CD8-positive, alpha-beta memory T cell (primary cell): Measurements from ENCODE around the gene ARHGEF7. TPM values are rescaled to one million over a fixed set of nuclear protein-coding genes. Genes with fewer than 3 reads are reported as not detected.

Source experiments
- CTCF ChIA-PET: fragments of 350-600 bp; sonication (Branson Sonifier 250); formaldehyde crosslinking; loops from one replicate; lab custom pipeline; 2021; ENCODE audit warnings: antibody characterized with exemption; lab: Charles Lee
- POLR2A ChIA-PET: fragments of 350-600 bp; sonication (Branson Sonifier 250); formaldehyde crosslinking; loops from one replicate; lab custom pipeline; 2021; ENCODE audit warnings: antibody characterized with exemption; lab: Charles Lee
- DNase-seq, 5 donors: peaks; one replicate each; pipeline versions ENCODE4 v3.0.0 to v3.0.0-alpha.2; 2020 to 2022; ENCODE audit warnings: mixed read lengths in 1 of 5
- H3K27ac ChIP-seq: one replicate; pipeline ENCODE4 v1.7.0; 2013; ENCODE audit warnings: low read depth, mild to moderate bottlenecking, low read length, moderate library complexity
- H3K27me3 ChIP-seq: 2 replicates; pipeline ENCODE4 v1.7.0; 2013; ENCODE audit warnings: low read length, mild to moderate bottlenecking; ENCODE audit not compliant: insufficient read depth, poor library complexity, severe bottlenecking
- H3K36me3 ChIP-seq: 2 replicates; pipeline ENCODE4 v1.7.0; 2013; ENCODE audit warnings: mild to moderate bottlenecking, low read length, moderate library complexity; ENCODE audit not compliant: insufficient read depth
- H3K4me1 ChIP-seq: 2 replicates; pipeline ENCODE4 v1.7.0; 2013; ENCODE audit warnings: mild to moderate bottlenecking, low read length, moderate library complexity; ENCODE audit not compliant: insufficient read depth
- H3K4me3 ChIP-seq: 2 replicates; pipeline ENCODE4 v1.7.0; 2013; ENCODE audit warnings: mild to moderate bottlenecking, low read length
- H3K9me3 ChIP-seq: 2 replicates; pipeline ENCODE4 v1.7.0; 2013; ENCODE audit warnings: mild to moderate bottlenecking, low read length
- H3K27ac Mint-ChIP-seq, 8 donors: one replicate each; pipeline ENCODE4 v1.8.0; 2020 to 2021; ENCODE audit warnings: mixed read lengths in 8 of 8, mild to moderate bottlenecking in 6 of 8, inconsistent platforms in 3 of 8, moderate library complexity in 3 of 8
- H3K27me3 Mint-ChIP-seq, 2 donors: one replicate each; pipeline ENCODE4 v1.8.0; 2020 to 2021; ENCODE audit warnings: mixed read lengths in 2 of 2, mild to moderate bottlenecking in 1 of 2, moderate library complexity in 1 of 2
- H3K36me3 Mint-ChIP-seq, 3 donors: one replicate each; pipeline ENCODE4 v1.8.0; 2020 to 2021; ENCODE audit warnings: mixed read lengths in 3 of 3, inconsistent platforms in 1 of 3, mild to moderate bottlenecking in 1 of 3
- H3K4me1 Mint-ChIP-seq, 3 donors: one replicate each; pipeline ENCODE4 v1.8.0; 2020 to 2021; ENCODE audit warnings: mixed read lengths in 3 of 3, inconsistent platforms in 1 of 3, mild to moderate bottlenecking in 1 of 3
- H3K4me3 Mint-ChIP-seq, 7 donors: one replicate each; pipeline ENCODE4 v1.8.0; 2020 to 2021; ENCODE audit warnings: mixed read lengths in 7 of 7, mild to moderate bottlenecking in 6 of 7, moderate library complexity in 4 of 7, inconsistent platforms in 2 of 7
- H3K9me3 Mint-ChIP-seq, 5 donors: one replicate each; pipeline ENCODE4 v1.8.0; 2020 to 2022; ENCODE audit warnings: mixed read lengths in 5 of 5, mild to moderate bottlenecking in 3 of 5, moderate library complexity in 2 of 5, inconsistent platforms in 1 of 5
- polyA plus RNA-seq: library from polyadenylated mRNA; unstranded; fragments of 300-500 nt; fragmentation: Illumina TruSeq; gene quantifications from one replicate; pipeline ENCODE4 v1.2.3, GENCODE V29; 2021
- total RNA-seq, 2 experiments: library from RNA; stranded (reverse); gene quantifications; one replicate each; pipeline ENCODE4 v1.2.3, GENCODE V29; 2021

ARHGEF7 gene
- total and polyA plus RNA-seq, 3 experiments from 2014 or later, result 12.0 to 46.2 (median 45.9) TPM

- peaks cover 4 to 17% (median 15%) of the 10 kb centered on the region in 3 donors for H3K4me1 Mint-ChIP-seq
- H3K9me3 Mint-ChIP-seq, result no peaks in the 10 kb centered on the region
- H3K4me3 ChIP-seq, result no peak overlapping the region
- CTCF ChIA-PET, result interaction anchor here (1.1 kb wide), 1 partner anchor 25 kb away, joined by 3 read pairs; no protein-coding TSS in a partner anchor
- H3K36me3 ChIP-seq, result peaks cover under 1% of the 10 kb centered on the region
- H3K4me3 Mint-ChIP-seq, result no peak overlapping the region
- no peaks in the 10 kb centered on the region for H3K4me1 ChIP-seq
- no peak overlapping the region for H3K27ac Mint-ChIP-seq
- H3K27me3 ChIP-seq, result no peaks in the 10 kb centered on the region
- H3K27me3 Mint-ChIP-seq, result no peaks in the 10 kb centered on the region
- POLR2A ChIA-PET, result no interaction called here
- H3K9me3 ChIP-seq, result no peaks in the 10 kb centered on the region
- DNase-seq, result no peak
- peaks cover 16 to 84% (median 25%) of the 10 kb centered on the region in 3 donors for H3K36me3 Mint-ChIP-seq
- no peak overlapping the region for H3K27ac ChIP-seq
These were observed 127.5 kb downstream of the ARHGEF7 start for GRCh38 chr13:111242585-111242984.

GRCh38 chr13:111243981-111244380 lies 128.9 kb downstream of the ARHGEF7 start:
- no peaks in the 10 kb centered on the region for H3K4me1 ChIP-seq
- Mint-ChIP-seq H3K4me3 (no peak overlapping the region), H3K36me3 (peaks cover 19 to 83% (median 30%) of the 10 kb centered on the region in 3 donors), H3K27me3 (no peaks in the 10 kb centered on the region), H3K9me3 (no peaks in the 10 kb centered on the region), H3K27ac (peak overlapping the region in 1 of 8 donors; percentile 43), H3K4me1 (peaks cover 2 to 15% (median 8%) of the 10 kb centered on the region in 3 donors)
- POLR2A ChIA-PET, result no interaction called here
- no peak for DNase-seq
- H3K9me3 ChIP-seq, result no peaks in the 10 kb centered on the region
- H3K27me3 ChIP-seq, result no peaks in the 10 kb centered on the region
- no peak overlapping the region for H3K4me3 ChIP-seq
- no peak overlapping the region for H3K27ac ChIP-seq
- CTCF ChIA-PET, result no interaction called here
- H3K36me3 ChIP-seq, result peaks cover 4% of the 10 kb centered on the region

- H3K36me3 Mint-ChIP-seq, result peaks cover 23 to 89% (median 31%) of the 10 kb centered on the region in 3 donors
- no peak overlapping the region for H3K4me3 Mint-ChIP-seq
- Histone ChIP-seq H3K9me3 (no peaks in the 10 kb centered on the region), H3K36me3 (peaks cover 13% of the 10 kb centered on the region), H3K27ac (no peak overlapping the region), H3K27me3 (no peaks in the 10 kb centered on the region), H3K4me3 (no peak overlapping the region), H3K4me1 (no peaks in the 10 kb centered on the region)
- H3K27me3 Mint-ChIP-seq, result no peaks in the 10 kb centered on the region
- peaks cover 0 to 15% (median 7%) of the 10 kb centered on the region in 3 donors for H3K4me1 Mint-ChIP-seq
- no peaks in the 10 kb centered on the region for H3K9me3 Mint-ChIP-seq
- no peak overlapping the region for H3K27ac Mint-ChIP-seq
- ChIA-PET CTCF (interaction anchor here (1.0 kb wide), 1 partner anchor 14 kb away, joined by 3 read pairs; no protein-coding TSS in a partner anchor), POLR2A (no interaction called here)
- DNase-seq, result no peak
These were observed 130.7 kb downstream of the ARHGEF7 start for GRCh38 chr13:111245576-111246384.

- Mint-ChIP-seq H3K36me3 (peaks cover 30 to 92% (median 34%) of the 10 kb centered on the region in 3 donors), H3K4me3 (no peak overlapping the region), H3K4me1 (peaks cover 3 to 10% (median 3%) of the 10 kb centered on the region in 3 donors), H3K9me3 (no peaks in the 10 kb centered on the region), H3K27ac (no peak overlapping the region), H3K27me3 (no peaks in the 10 kb centered on the region)
- Histone ChIP-seq H3K4me3 (no peak overlapping the region), H3K4me1 (no peaks in the 10 kb centered on the region), H3K9me3 (no peaks in the 10 kb centered on the region), H3K27me3 (no peaks in the 10 kb centered on the region), H3K36me3 (peaks cover 15% of the 10 kb centered on the region), H3K27ac (no peak overlapping the region)
- POLR2A ChIA-PET, result no interaction called here
- no peak for DNase-seq
- CTCF ChIA-PET, result no interaction called here
These were observed 132.4 kb downstream of the ARHGEF7 start for GRCh38 chr13:111247552-111247951.

GRCh38 chr13:111248822-111249221 lies 133.7 kb downstream of the ARHGEF7 start:
- POLR2A ChIA-PET, result no interaction called here
- no peak overlapping the region for H3K4me3 Mint-ChIP-seq
- no peak overlapping the region for H3K4me3 ChIP-seq
- peaks cover 3 to 10% (median 4%) of the 10 kb centered on the region in 3 donors for H3K4me1 Mint-ChIP-seq
- no peaks in the 10 kb centered on the region for H3K4me1 ChIP-seq
- H3K27me3 ChIP-seq, result no peaks in the 10 kb centered on the region
- H3K36me3 Mint-ChIP-seq, result peaks cover 33 to 90% (median 36%) of the 10 kb centered on the region in 3 donors
- CTCF ChIA-PET, result interaction anchor here (1.1 kb wide), 1 partner anchor 15 kb away, joined by 3 read pairs; no protein-coding TSS in a partner anchor
- H3K27me3 Mint-ChIP-seq, result no peaks in the 10 kb centered on the region
- no peaks in the 10 kb centered on the region for H3K9me3 ChIP-seq
- no peak overlapping the region for H3K27ac ChIP-seq
- no peak for DNase-seq
- H3K9me3 Mint-ChIP-seq, result no peaks in the 10 kb centered on the region
- no peak overlapping the region for H3K27ac Mint-ChIP-seq
- peaks cover 15% of the 10 kb centered on the region for H3K36me3 ChIP-seq

- no peaks in the 10 kb centered on the region for H3K9me3 ChIP-seq
- H3K4me1 Mint-ChIP-seq, result peaks cover 3 to 10% (median 4%) of the 10 kb centered on the region in 3 donors
- no peak for DNase-seq
- no peaks in the 10 kb centered on the region for H3K4me1 ChIP-seq
- H3K36me3 Mint-ChIP-seq, result peaks cover 29 to 84% (median 34%) of the 10 kb centered on the region in 3 donors
- ChIA-PET POLR2A (no interaction called here), CTCF (interaction anchor here (1.0 to 1.5 kb wide), 3 partner anchors 10 to 26 kb away, joined by 3 read pairs; no protein-coding TSS in a partner anchor)
- peaks cover 15% of the 10 kb centered on the region for H3K36me3 ChIP-seq
- no peak overlapping the region for H3K4me3 Mint-ChIP-seq
- H3K27ac Mint-ChIP-seq, result peak overlapping the region in 2 of 8 donors; percentile 10 to 52
- no peak overlapping the region for H3K27ac ChIP-seq
- no peaks in the 10 kb centered on the region for H3K27me3 Mint-ChIP-seq
- no peaks in the 10 kb centered on the region for H3K27me3 ChIP-seq
- no peak overlapping the region for H3K4me3 ChIP-seq
- H3K9me3 Mint-ChIP-seq, result peaks cover 0 to 1% (median 0%) of the 10 kb centered on the region in 5 donors
These were observed 134.7 kb downstream of the ARHGEF7 start for GRCh38 chr13:111249637-111250360.

- Histone ChIP-seq H3K9me3 (no peaks in the 10 kb centered on the region), H3K4me1 (no peaks in the 10 kb centered on the region), H3K4me3 (no peak overlapping the region), H3K27me3 (no peaks in the 10 kb centered on the region), H3K36me3 (peaks cover 15% of the 10 kb centered on the region), H3K27ac (no peak overlapping the region)
- Mint-ChIP-seq H3K27ac (peak overlapping the region in 4 of 8 donors; percentile 56 to 90 (median 64)), H3K27me3 (no peaks in the 10 kb centered on the region), H3K9me3 (peaks cover 0 to 1% (median 0%) of the 10 kb centered on the region in 5 donors), H3K36me3 (peaks cover 29 to 77% (median 43%) of the 10 kb centered on the region in 3 donors), H3K4me1 (peaks cover 3 to 15% (median 4%) of the 10 kb centered on the region in 3 donors), H3K4me3 (no peak overlapping the region)
- no peak for DNase-seq
- ChIA-PET POLR2A (no interaction called here), CTCF (no interaction called here)
These were observed 136.7 kb downstream of the ARHGEF7 start for GRCh38 chr13:111251646-111252445.
